ENCODE measurements around the gene C12orf57.

Gene C12orf57

GRCh38 chr12:6950811-6951540 lies 7.2 kb downstream of the C12orf57 start, which contains the start of gene PTPN6:
PTPN6 (plus strand) TSS chr12:6951356; CDS start chr12:6951513, 157 bp downstream.
- no peak for TF ChIP-seq CTCF (IDR thresholded peaks at IDR 0.05)

- no peak for TF ChIP-seq CTCF (IDR thresholded peaks at IDR 0.05)
These were observed 7.8 kb downstream of the C12orf57 start for GRCh38 chr12:6951551-6952120.

- TF ChIP-seq CTCF (IDR thresholded peaks at IDR 0.05) = no peak
These were observed 8.5 kb downstream of the C12orf57 start for GRCh38 chr12:6952121-6952862.

GRCh38 chr12:6952863-6953441 lies 9.1 kb downstream of the C12orf57 start:
- TF ChIP-seq CTCF (IDR thresholded peaks at IDR 0.05) = no peak

- no peak for TF ChIP-seq CTCF (IDR thresholded peaks at IDR 0.05)
These were observed 9.9 kb downstream of the C12orf57 start for GRCh38 chr12:6953442-6954315.

- TF ChIP-seq CTCF (IDR thresholded peaks at IDR 0.05) = no peak
These were observed 10.7 kb downstream of the C12orf57 start for GRCh38 chr12:6954316-6955107.
